CD4-positive, alpha-beta memory T cell (primary cell): Measurements from ENCODE around the gene E2F4. TPM values are rescaled to one million over a fixed set of nuclear protein-coding genes. Genes with fewer than 3 reads are reported as not detected.

Source experiments
- CTCF ChIA-PET: fragments of 350-600 bp; sonication (Branson Sonifier 250); formaldehyde crosslinking; loops from one replicate; lab custom pipeline; 2021; ENCODE audit warnings: inconsistent platforms; ENCODE audit not compliant: partially characterized antibody; lab: Charles Lee
- POLR2A ChIA-PET: fragments of 350-600 bp; sonication (Branson Sonifier 250); formaldehyde crosslinking; loops from one replicate; lab custom pipeline; 2021; ENCODE audit not compliant: partially characterized antibody; lab: Charles Lee
- DNase-seq, 5 donors: peaks; one replicate each; pipeline versions ENCODE4 v3.0.0 to v3.0.0-alpha.2; 2020 to 2022; ENCODE audit warnings: mixed read lengths in 1 of 5
- H3K27ac ChIP-seq: one replicate; pipeline ENCODE4 v1.7.0; 2013; ENCODE audit warnings: low read depth, low read length
- H3K27me3 ChIP-seq: 2 replicates; pipeline ENCODE4 v1.7.0; 2013; ENCODE audit warnings: mild to moderate bottlenecking, low read length, moderate library complexity; ENCODE audit not compliant: insufficient read depth
- H3K36me3 ChIP-seq: 2 replicates; pipeline ENCODE4 v1.7.0; 2013; ENCODE audit warnings: mild to moderate bottlenecking, low read length, moderate library complexity; ENCODE audit not compliant: insufficient read depth
- H3K4me1 ChIP-seq: 2 replicates; pipeline ENCODE4 v1.7.0; 2013; ENCODE audit warnings: mild to moderate bottlenecking, low read length, moderate library complexity; ENCODE audit not compliant: insufficient read depth
- H3K4me3 ChIP-seq, 2 donors: one replicate each; pipeline ENCODE4 v1.7.0; 2013; ENCODE audit warnings: low read length in 2 of 2, mild to moderate bottlenecking in 1 of 2
- H3K9me3 ChIP-seq, 2 donors: one replicate each; pipeline ENCODE4 v1.7.0; 2013; ENCODE audit warnings: low read length in 2 of 2, control low read depth in 1 of 2; ENCODE audit not compliant: control insufficient read depth in 1 of 2
- H3K27ac Mint-ChIP-seq, 7 donors: one replicate each; pipeline ENCODE4 v1.8.0; 2020 to 2021; ENCODE audit warnings: mixed read lengths in 7 of 7, mild to moderate bottlenecking in 6 of 7, inconsistent platforms in 3 of 7, moderate library complexity in 3 of 7
- H3K27me3 Mint-ChIP-seq, 2 donors: one replicate each; pipeline ENCODE4 v1.8.0; 2020 to 2021; ENCODE audit warnings: mixed read lengths in 2 of 2
- H3K36me3 Mint-ChIP-seq, 2 donors: one replicate each; pipeline ENCODE4 v1.8.0; 2020 to 2021; ENCODE audit warnings: mixed read lengths in 2 of 2, inconsistent platforms in 1 of 2, mild to moderate bottlenecking in 1 of 2
- H3K4me1 Mint-ChIP-seq, 4 donors: one replicate each; pipeline ENCODE4 v1.8.0; 2020 to 2021; ENCODE audit warnings: mixed read lengths in 4 of 4, mild to moderate bottlenecking in 1 of 4
- H3K4me3 Mint-ChIP-seq, 8 donors: one replicate each; pipeline ENCODE4 v1.8.0; 2020 to 2021; ENCODE audit warnings: mixed read lengths in 8 of 8, mild to moderate bottlenecking in 7 of 8, moderate library complexity in 6 of 8, inconsistent platforms in 3 of 8
- H3K9me3 Mint-ChIP-seq, 8 donors: one replicate each; pipeline ENCODE4 v1.8.0; 2020 to 2021; ENCODE audit warnings: mixed read lengths in 8 of 8, mild to moderate bottlenecking in 5 of 8, inconsistent platforms in 3 of 8, moderate library complexity in 1 of 8
- intact Hi-C: fragments of 100-400 bp; cut with micrococcal nuclease; formaldehyde crosslinking; loops from one replicate; pipeline ENCODE4 v1.15.1; 2023
- polyA plus RNA-seq, 2 donors: library from polyadenylated mRNA; unstranded; fragments of 300-500 nt; fragmentation: Illumina TruSeq; gene quantifications; one replicate each; pipeline ENCODE4 v1.2.3, GENCODE V29; 2021
- total RNA-seq, 2 experiments: library from RNA; stranded (reverse); gene quantifications; one replicate each; pipeline ENCODE4 v1.2.3, GENCODE V29; 2021

The E2F4 gene
- total and polyA plus RNA-seq, 4 experiments from 2014 or later, result 53.6 to 91.3 (median 84.2) TPM

DNA sequence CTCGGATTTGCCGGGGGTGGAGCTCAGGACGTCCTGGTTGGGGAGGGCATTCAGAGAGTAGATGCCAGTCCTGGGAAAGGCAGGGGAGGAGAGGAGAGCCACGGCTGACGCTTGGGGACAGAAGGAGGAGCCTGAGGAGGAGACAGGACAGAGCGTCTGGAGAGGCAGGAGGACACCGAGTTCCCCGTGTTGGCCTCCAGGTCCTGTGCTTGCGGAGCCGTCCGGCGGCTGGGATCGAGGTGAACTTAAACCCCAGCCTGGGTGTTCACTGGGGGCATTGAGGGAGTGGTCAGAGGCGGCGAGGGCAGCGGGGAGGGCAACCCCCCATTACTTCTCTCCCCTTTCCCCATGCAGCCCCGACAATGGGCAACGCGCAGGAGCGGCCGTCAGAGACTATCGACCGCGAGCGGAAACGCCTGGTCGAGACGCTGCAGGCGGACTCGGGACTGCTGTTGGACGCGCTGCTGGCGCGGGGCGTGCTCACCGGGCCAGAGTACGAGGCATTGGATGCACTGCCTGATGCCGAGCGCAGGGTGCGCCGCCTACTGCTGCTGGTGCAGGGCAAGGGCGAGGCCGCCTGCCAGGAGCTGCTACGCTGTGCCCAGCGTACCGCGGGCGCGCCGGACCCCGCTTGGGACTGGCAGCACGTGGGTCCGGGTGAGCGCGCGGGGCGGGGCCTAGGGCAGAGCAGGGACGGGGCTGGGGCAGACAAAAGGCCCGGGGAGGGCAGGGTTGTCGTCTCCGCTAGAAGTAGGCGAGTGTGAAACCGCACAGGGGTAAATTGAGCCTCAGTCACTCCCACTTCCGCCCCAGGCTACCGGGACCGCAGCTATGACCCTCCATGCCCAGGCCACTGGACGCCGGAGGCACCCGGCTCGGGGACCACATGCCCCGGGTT is 17.9 kb upstream of the E2F4 start:
- peak overlapping the region; percentile 20 for H3K27ac ChIP-seq
- peak; percentile 61 to 78 (median 64) for DNase-seq
- peaks cover 5 to 18% of the 10 kb centered on the region in 2 donors for H3K27me3 Mint-ChIP-seq
- no peaks in the 10 kb centered on the region for H3K9me3 Mint-ChIP-seq
- CTCF ChIA-PET, result interaction anchor here (1.0 to 6.1 kb wide), 7 partner anchors 11 to 197 kb away, joined by 3 to 71 read pairs (median 14); partner anchors contain the start of genes FBXL8, MATCAP1 and TRADD
- H3K4me3 Mint-ChIP-seq, result peak overlapping the region; percentile 81 to 95 (median 88)
- no peaks in the 10 kb centered on the region for H3K36me3 ChIP-seq
- peaks cover 14% of the 10 kb centered on the region for H3K27me3 ChIP-seq
- H3K4me1 ChIP-seq, result peaks cover 49% of the 10 kb centered on the region
- peak overlapping the region; percentile 61 to 96 (median 78) for H3K27ac Mint-ChIP-seq
- intact Hi-C loops, result loop anchor here (1.0 kb wide), 1 partner anchor 15 kb away; the partner anchor contains the start of genes FBXL8 and TRADD
- peak overlapping the region; percentile 29 to 68 for H3K4me3 ChIP-seq
- H3K9me3 ChIP-seq, result no peaks in the 10 kb centered on the region
- peaks cover 26 to 66% (median 37%) of the 10 kb centered on the region in 4 donors for H3K4me1 Mint-ChIP-seq
- no peaks in the 10 kb centered on the region for H3K36me3 Mint-ChIP-seq
- POLR2A ChIA-PET, result interaction anchor here (0.9 to 13.9 kb wide), 6 partner anchors 10 to 22 kb away, joined by 4 to 320 read pairs (median 18); partner anchors contain the start of genes B3GNT9, E2F4, EXOC3L1 and FBXL8

DNA sequence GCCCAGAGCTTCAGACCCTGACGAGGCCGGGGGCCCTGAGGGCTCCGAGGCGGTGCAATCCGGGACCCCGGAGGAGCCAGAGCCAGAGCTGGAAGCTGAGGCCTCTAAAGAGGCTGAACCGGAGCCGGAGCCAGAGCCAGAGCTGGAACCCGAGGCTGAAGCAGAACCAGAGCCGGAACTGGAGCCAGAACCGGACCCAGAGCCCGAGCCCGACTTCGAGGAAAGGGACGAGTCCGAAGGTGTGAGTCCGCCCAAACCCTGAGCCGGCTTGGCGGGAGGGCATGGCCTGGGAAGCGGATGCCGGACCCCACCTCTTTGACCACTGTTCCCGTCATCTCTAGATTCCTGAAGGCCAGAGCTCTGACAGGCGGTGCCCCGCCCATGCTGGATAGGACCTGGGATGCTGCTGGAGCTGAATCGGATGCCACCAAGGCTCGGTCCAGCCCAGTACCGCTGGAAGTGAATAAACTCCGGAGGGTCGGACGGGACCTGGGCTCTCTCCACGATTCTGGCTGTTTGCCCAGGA is 17.2 kb upstream of the E2F4 start:
- H3K4me3 ChIP-seq, result peak overlapping the region in 1 of 2 donors; percentile 68
- intact Hi-C loops, result loop anchor here (1.0 kb wide), 1 partner anchor 15 kb away; the partner anchor contains the start of genes FBXL8 and TRADD
- Mint-ChIP-seq H3K4me3 (peak overlapping the region in 1 of 8 donors; percentile 26), H3K27me3 (peaks cover 5 to 16% of the 10 kb centered on the region in 2 donors), H3K27ac (peak overlapping the region in 2 of 7 donors; percentile 42 to 47), H3K4me1 (peaks cover 25 to 62% (median 36%) of the 10 kb centered on the region in 4 donors), H3K9me3 (no peaks in the 10 kb centered on the region), H3K36me3 (no peaks in the 10 kb centered on the region)
- H3K27me3 ChIP-seq, result peaks cover 7% of the 10 kb centered on the region
- DNase-seq, result no peak
- CTCF ChIA-PET, result interaction anchor here (1.0 to 6.1 kb wide), 7 partner anchors 10 to 198 kb away, joined by 3 to 71 read pairs (median 14); partner anchors contain the start of genes FBXL8, MATCAP1 and TRADD
- peaks cover 42% of the 10 kb centered on the region for H3K4me1 ChIP-seq
- H3K27ac ChIP-seq, result peak overlapping the region; percentile 20
- POLR2A ChIA-PET, result interaction anchor here (0.9 to 13.9 kb wide), 6 partner anchors 10 to 23 kb away, joined by 4 to 320 read pairs (median 18); partner anchors contain the start of genes B3GNT9, E2F4, EXOC3L1 and FBXL8
- H3K36me3 ChIP-seq, result no peaks in the 10 kb centered on the region
- no peaks in the 10 kb centered on the region for H3K9me3 ChIP-seq

DNA sequence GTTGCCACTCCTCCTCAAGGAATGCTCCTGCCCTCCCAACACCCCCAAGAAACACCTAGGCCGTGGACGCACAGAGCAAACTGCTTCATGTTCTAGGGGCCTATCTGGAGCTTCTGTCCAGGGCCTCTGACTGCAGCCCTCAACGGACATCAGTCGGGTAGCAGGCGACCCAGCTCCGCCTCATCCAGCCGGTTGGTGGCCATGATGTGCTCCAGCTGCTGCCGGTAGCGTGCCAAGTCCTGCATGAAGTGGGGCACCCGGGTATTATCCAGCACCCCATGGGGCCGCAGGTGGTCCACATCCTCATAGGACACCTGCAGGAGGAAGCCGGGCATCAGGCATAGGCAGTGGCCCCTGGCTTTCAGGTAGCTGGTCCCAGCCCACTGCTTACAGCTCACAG is 15.3 kb upstream of the E2F4 start:
- intact Hi-C loops, result no loop called here
- no peaks in the 10 kb centered on the region for H3K9me3 Mint-ChIP-seq
- H3K4me3 ChIP-seq, result no peak overlapping the region
- ChIA-PET POLR2A (interaction anchor here (0.6 to 13.9 kb wide), 6 partner anchors 8 to 732 kb away, joined by 3 to 320 read pairs (median 18); partner anchors contain the start of genes B3GNT9, FBXL8, HSF4 and MATCAP1), CTCF (interaction anchor here (5.0 to 6.1 kb wide), 3 partner anchors 8 to 23 kb away, joined by 32 to 71 read pairs (median 43); partner anchors contain the start of genes FBXL8, MATCAP1 and TRADD)
- peaks cover 4% of the 10 kb centered on the region for H3K27me3 ChIP-seq
- peaks cover 37% of the 10 kb centered on the region for H3K4me1 ChIP-seq
- H3K9me3 ChIP-seq, result no peaks in the 10 kb centered on the region
- H3K36me3 ChIP-seq, result no peaks in the 10 kb centered on the region
- H3K27me3 Mint-ChIP-seq, result peaks cover under 1 to 5% of the 10 kb centered on the region in 2 donors
- H3K36me3 Mint-ChIP-seq, result no peaks in the 10 kb centered on the region
- H3K4me3 Mint-ChIP-seq, result peak overlapping the region in 1 of 8 donors; percentile 36
- no peak overlapping the region for H3K27ac Mint-ChIP-seq
- H3K4me1 Mint-ChIP-seq, result peaks cover 18 to 46% (median 30%) of the 10 kb centered on the region in 4 donors
- DNase-seq, result no peak
- H3K27ac ChIP-seq, result no peak overlapping the region

DNA sequence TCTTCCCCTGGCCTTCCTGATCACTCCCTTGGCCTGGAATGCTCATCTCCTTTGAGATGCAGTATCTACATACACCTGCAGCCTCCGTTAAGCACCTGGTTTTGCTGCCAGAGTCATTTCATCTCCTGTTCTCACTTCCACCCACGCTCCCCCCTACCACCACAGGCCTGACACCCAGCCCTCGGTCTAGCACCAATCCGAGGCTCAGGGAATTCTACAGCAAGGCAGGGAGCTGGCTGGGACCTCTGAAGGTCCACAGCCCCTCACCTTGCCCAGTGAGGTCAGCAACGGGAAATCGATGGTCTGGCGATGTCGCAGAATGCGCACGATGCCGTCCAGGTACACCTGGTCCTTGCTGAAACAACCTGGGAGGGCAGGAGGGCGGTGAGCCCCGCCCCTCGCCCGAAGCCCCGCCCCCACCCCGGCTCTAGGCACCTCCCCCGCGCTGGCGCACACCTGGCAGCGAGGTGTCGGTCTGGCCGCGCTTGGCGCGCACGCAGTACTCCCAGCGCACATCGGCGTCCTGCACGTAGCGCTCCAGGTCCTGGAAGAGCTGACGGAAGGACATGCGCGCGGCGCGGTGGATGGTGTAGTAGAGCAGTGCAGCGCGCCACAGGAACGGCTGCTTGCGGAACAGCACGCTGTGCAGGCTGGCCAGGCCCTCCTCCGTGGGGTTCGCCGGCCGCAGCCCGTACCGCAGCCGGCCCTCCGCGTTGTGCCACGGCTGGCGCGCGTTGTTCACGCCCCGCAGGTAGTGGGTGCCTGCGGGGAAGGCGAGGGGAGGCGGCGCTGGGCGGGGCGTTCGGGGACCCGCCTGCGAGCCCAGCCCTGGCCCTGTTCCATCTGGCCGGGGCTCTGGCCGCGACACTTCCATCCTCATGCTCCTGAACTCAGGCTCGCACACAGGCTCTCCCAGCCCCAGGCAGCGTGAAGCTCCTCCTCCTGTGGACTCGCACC is 13.9 kb upstream of the E2F4 start:
- H3K27me3 Mint-ChIP-seq, result peaks cover 0 to 5% of the 10 kb centered on the region in 2 donors
- H3K4me3 ChIP-seq, result peak overlapping the region in 1 of 2 donors; percentile 35
- CTCF ChIA-PET, result interaction anchor here (5.0 to 6.1 kb wide), 3 partner anchors 7 to 24 kb away, joined by 32 to 71 read pairs (median 43); partner anchors contain the start of genes FBXL8, MATCAP1 and TRADD

DNA sequence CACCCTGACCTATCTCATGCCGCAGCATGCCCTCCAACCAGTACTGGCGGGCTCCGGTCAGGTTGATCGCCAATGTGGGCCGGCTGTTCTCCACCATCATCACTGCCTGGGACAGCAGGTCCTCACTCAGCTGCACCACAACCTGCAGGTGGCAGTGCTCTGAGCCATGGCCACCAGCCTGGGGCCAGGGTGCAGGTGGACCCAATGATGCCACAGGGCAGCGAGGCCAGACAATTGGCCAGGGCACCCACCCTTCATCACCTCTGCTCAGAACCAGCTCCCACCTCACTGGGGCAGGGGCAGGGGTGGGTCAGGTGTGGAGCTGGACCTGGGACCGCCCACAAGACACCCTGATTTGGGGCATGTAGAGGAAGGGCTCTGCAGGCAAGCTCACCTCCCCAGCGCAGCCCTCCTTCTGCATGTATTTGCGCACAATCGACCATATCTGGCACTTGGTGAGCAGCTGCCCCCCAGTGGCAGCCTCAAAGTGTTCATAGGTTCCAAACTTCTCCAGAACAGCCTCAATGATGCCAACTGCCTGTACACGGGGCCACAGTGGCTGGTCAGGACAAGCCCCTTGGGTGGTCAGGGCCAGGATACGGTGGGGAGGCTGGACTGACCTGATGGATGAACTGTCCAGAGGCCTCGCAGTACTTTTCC is 12.4 kb upstream of the E2F4 start:
- intact Hi-C loops, result no loop called here
- ChIA-PET POLR2A (interaction anchor here (0.9 to 13.9 kb wide), 3 partner anchors 17 to 27 kb away, joined by 3 to 320 read pairs (median 4); partner anchors contain the start of genes FBXL8, HSF4 and TRADD), CTCF (interaction anchor here (0.9 to 1.1 kb wide), 3 partner anchors 24 to 162 kb away, joined by 3 to 4 read pairs (median 3); no protein-coding TSS in a partner anchor)
- Mint-ChIP-seq H3K36me3 (no peaks in the 10 kb centered on the region), H3K4me1 (peaks cover 8 to 29% (median 19%) of the 10 kb centered on the region in 4 donors), H3K9me3 (no peaks in the 10 kb centered on the region), H3K27me3 (no peaks in the 10 kb centered on the region), H3K4me3 (peak overlapping the region in 2 of 8 donors; percentile 23 to 56), H3K27ac (peak overlapping the region in 2 of 7 donors; percentile 20 to 23)
- Histone ChIP-seq H3K4me1 (peaks cover 31% of the 10 kb centered on the region), H3K27ac (no peak overlapping the region), H3K27me3 (no peaks in the 10 kb centered on the region), H3K9me3 (no peaks in the 10 kb centered on the region), H3K4me3 (no peak overlapping the region), H3K36me3 (no peaks in the 10 kb centered on the region)
- DNase-seq, result peak in 1 of 5 donors; percentile 24

More for the DNA sequence above, 13.9 kb upstream of the E2F4 start:
- H3K9me3 ChIP-seq, result no peaks in the 10 kb centered on the region
- no peak overlapping the region for H3K27ac ChIP-seq
- DNase-seq, result peak; percentile 63 to 82 (median 72)
- H3K4me1 ChIP-seq, result peaks cover 40% of the 10 kb centered on the region
- peaks cover 4% of the 10 kb centered on the region for H3K27me3 ChIP-seq
- Mint-ChIP-seq H3K4me1 (peaks cover 18 to 42% (median 29%) of the 10 kb centered on the region in 4 donors), H3K36me3 (no peaks in the 10 kb centered on the region), H3K9me3 (no peaks in the 10 kb centered on the region), H3K27ac (peak overlapping the region in 5 of 7 donors; percentile 19 to 81 (median 54)), H3K4me3 (peak overlapping the region; percentile 61 to 81 (median 77))
- no peaks in the 10 kb centered on the region for H3K36me3 ChIP-seq
- intact Hi-C loops, result loop anchor here (1.0 kb wide), 2 partner anchors 19 to 69 kb away; partner anchors contain the start of genes FBXL8, FHOD1 and TRADD
- POLR2A ChIA-PET, result interaction anchor here (0.7 to 13.9 kb wide), 6 partner anchors 6 to 149 kb away, joined by 3 to 320 read pairs (median 3); partner anchors contain the start of genes CBFB, FBXL8, HSF4 and MATCAP1
